HuH-7.5 (cell line): ENCODE measurements around the gene BYSL.
"Not testable (repeated sequence)": the region's sequence is repeated elsewhere in the genome, so short reads cannot be mapped to it uniquely, and the experiment has no call there.

Experiments
- DNase-seq: peaks from one replicate; pipeline ENCODE4 v3.0.0; 2011; ENCODE audit warnings: low spot score

Gene BYSL

GRCh38 chr6:41942067-41942851 lies 21.0 kb downstream of the BYSL start:
- no peak for DNase-seq

- DNase-seq, result not testable (repeated sequence)
Measured at GRCh38 chr6:41942882-41943281, 21.6 kb downstream of the BYSL start.

GRCh38 chr6:41943456-41943855 lies 22.2 kb downstream of the BYSL start:
- DNase-seq, result no peak

GRCh38 chr6:41947581-41948220 lies 26.4 kb downstream of the BYSL start:
- DNase-seq, result no peak

GRCh38 chr6:41954668-41955067 lies 33.4 kb downstream of the BYSL start:
- DNase-seq, result no peak

GRCh38 chr6:41955412-41955811 lies 34.1 kb downstream of the BYSL start:
- no peak for DNase-seq

- DNase-seq, result no peak
Measured at GRCh38 chr6:41957117-41957516, 35.8 kb downstream of the BYSL start.

GRCh38 chr6:41958022-41958856 lies 36.9 kb downstream of the BYSL start:
- no peak for DNase-seq

- no peak for DNase-seq
Measured at GRCh38 chr6:41960028-41960427, 38.7 kb downstream of the BYSL start.

- no peak for DNase-seq
Measured at GRCh38 chr6:41963371-41963770, 42.1 kb downstream of the BYSL start.

GRCh38 chr6:41964201-41964887 lies 43.0 kb downstream of the BYSL start:
- no peak for DNase-seq

GRCh38 chr6:41965429-41966213 lies 44.3 kb downstream of the BYSL start:
- DNase-seq, result no peak

- DNase-seq, result no peak
Measured at GRCh38 chr6:41966214-41966920, 45.1 kb downstream of the BYSL start.

GRCh38 chr6:41966961-41967311 lies 45.6 kb downstream of the BYSL start:
- DNase-seq, result no peak

- DNase-seq, result no peak
Measured at GRCh38 chr6:41967312-41968287, 46.3 kb downstream of the BYSL start.

- DNase-seq, result no peak
Measured at GRCh38 chr6:41970436-41970846, 49.1 kb downstream of the BYSL start.

GRCh38 chr6:41972826-41973225 lies 51.5 kb downstream of the BYSL start:
- DNase-seq, result no peak

- no peak for DNase-seq
Measured at GRCh38 chr6:41974281-41974825, 53.1 kb downstream of the BYSL start.

- DNase-seq, result no peak
Measured at GRCh38 chr6:41975276-41975675, 54.0 kb downstream of the BYSL start.
